Thyroid gland (tissue), 4 donors: ENCODE measurements around the gene PKHD1.

Experiments used
- CTCF ChIP-seq, 6 experiments: fragments of 200-600 bp in 3 of 6; fragments of 450-650 bp in 3 of 6; sonication (generic) in 3 of 6; IDR thresholded peaks; one replicate each; pipeline ENCODE4 v1.5.1; 2016 to 2019; ENCODE audit warnings: antibody characterized with exemption in 6 of 6, mild to moderate bottlenecking in 2 of 6, inconsistent platforms in 1 of 6, moderate library complexity in 1 of 6
- POLR2A ChIP-seq, 2 donors: fragments of 450-650 bp; IDR thresholded peaks; one replicate each; pipeline ENCODE4 v1.6.1; 2017; ENCODE audit warnings: antibody characterized with exemption in 2 of 2, mild to moderate bottlenecking in 2 of 2, moderate library complexity in 1 of 2

- no peak for TF ChIP-seq CTCF (IDR thresholded peaks at IDR 0.05)
- no peak for TF ChIP-seq POLR2A (IDR thresholded peaks at IDR 0.05)
Measured at GRCh38 chr6:51965222-51965801, 122.1 kb downstream of the PKHD1 start.
